GM13976 (cell line): ENCODE measurements around the gene KDM4B.

Experiments used
- DNase-seq: peaks from one replicate; pipeline ENCODE4 v3.0.0; 2012; ENCODE audit warnings: low spot score
- CTCF ChIP-seq: IDR thresholded peaks from 2 replicates; pipeline ENCODE4 v1.5.1; 2012; ENCODE audit warnings: borderline replicate concordance, mild to moderate bottlenecking; ENCODE audit not compliant: insufficient read depth; ENCODE audit errors: extremely low read depth, missing control alignments, control extremely low read depth
- in situ Hi-C: fragments of 300-500 bp; cut with MboI; formaldehyde crosslinking; loops from one replicate; pipeline ENCODE4 v1.12.0; 2022; ENCODE audit warnings: low sequenced_read_pairs, mixed read lengths, inconsistent platforms; ENCODE audit not compliant: unreplicated experiment

KDM4B gene

GRCh38 chr19:4990306-4990705 is 21.4 kb downstream of the KDM4B start:
- in situ Hi-C loops, result no loop called here
- no peak for TF ChIP-seq CTCF

GRCh38 chr19:4991538-4991937 is 22.6 kb downstream of the KDM4B start:
- in situ Hi-C loops, result no loop called here
- no peak for DNase-seq
- no peak for TF ChIP-seq CTCF

More at GRCh38 chr19:4990306-4990705, 21.4 kb downstream of the KDM4B start:
- DNase-seq, result no peak

- TF ChIP-seq CTCF, result no peak
- no peak for DNase-seq
- in situ Hi-C loops, result no loop called here
Observed at GRCh38 chr19:4991996-4992698, 23.2 kb downstream of the KDM4B start.

DNA sequence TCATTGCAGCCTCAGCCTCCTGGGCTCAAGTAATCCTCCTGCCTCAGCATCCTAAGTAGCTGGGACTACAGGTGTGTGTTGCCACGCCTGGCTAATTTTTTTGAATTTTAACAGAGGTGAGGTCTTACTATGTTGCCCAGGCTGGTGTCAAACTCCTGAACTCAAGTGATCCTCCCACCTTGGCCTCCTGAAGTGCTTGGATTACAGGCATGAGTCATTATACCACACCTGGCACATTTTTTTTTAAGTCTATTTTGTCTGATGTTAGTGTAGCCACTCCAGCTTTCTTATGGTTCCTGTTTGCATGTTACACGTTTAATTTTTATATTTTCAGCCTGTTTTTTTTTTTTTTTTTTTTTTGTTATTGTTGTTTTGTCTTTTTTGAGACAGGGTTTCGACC is 24.8 kb downstream of the KDM4B start:
- no peak for DNase-seq
- no peak for TF ChIP-seq CTCF
- in situ Hi-C loops, result no loop called here

DNA sequence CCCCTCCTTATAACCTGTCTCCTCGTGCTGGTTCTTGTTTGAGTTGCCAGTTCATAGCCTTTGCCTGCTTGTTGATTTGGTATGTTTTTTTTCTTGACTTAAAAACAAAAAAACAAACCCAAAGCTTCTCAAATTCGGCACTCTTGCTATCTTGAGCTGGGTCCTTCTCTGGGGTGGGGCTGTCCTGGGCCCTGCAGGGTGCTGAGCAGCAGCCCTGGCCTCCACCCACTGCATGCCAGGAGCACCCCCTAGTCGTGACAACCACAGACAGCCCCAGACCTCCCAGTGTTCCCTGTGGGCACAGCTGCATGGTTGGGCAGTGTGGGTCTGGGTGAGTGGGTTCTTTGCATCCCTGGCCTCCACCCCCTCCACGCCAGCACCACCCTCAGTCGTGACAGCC is 27.8 kb downstream of the KDM4B start:
- in situ Hi-C loops, result no loop called here
- TF ChIP-seq CTCF, result no peak
- no peak for DNase-seq

- no peak for TF ChIP-seq CTCF
- in situ Hi-C loops, result no loop called here
- no peak for DNase-seq
Observed at GRCh38 chr19:4997297-4997696, 28.4 kb downstream of the KDM4B start.
